COLO829 (cell line): Measurements from ENCODE around the gene PTPRJ.

ENCODE experiments used
- DNase-seq: peaks from one replicate; pipeline ENCODE4 v3.0.0; 2012; ENCODE audit warnings: low spot score

PTPRJ gene

GRCh38 chr11:47969401-47969800, 11.0 kb upstream of the PTPRJ start:
- no peak for DNase-seq

DNA sequence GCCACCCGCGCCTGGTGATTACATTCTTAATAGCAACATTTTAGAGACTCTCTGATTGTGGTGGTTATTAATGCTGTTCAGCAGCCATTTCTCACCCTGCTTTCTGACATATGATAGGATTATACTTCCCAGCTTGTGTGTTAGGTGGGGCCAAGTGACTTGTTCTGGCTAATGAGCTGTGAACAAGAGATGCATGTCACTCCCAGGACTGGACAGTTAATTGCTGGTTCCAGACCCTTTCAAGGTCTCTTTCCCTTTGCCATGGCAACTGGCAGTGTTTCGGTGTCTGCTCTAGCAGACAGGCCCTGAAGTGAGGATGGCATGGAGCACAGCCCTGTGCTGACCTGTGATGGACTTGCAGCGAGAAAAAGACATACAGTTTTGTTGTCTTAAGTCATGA, 8.9 kb upstream of the PTPRJ start:
- no peak for DNase-seq

DNA sequence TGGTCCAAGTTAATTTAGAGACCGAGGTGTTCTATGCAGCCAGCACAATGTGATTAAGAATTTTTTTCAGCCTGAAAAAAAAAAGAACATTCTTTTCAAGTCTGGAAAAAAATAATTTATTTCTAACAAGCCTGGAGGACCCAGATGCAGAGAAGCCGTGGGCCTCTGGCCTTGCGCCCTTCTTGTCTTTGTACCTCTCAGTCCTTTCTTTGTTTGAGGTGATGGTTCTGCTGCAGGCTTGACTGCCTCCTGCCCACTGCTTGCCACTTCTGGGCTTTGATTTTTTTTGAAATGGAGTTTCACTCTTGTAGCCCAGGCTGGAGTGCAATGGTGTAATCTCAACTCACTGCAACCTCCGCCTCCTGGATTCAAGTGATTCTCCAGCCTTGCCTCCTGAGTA, 7.2 kb upstream of the PTPRJ start:
- no peak for DNase-seq

DNA sequence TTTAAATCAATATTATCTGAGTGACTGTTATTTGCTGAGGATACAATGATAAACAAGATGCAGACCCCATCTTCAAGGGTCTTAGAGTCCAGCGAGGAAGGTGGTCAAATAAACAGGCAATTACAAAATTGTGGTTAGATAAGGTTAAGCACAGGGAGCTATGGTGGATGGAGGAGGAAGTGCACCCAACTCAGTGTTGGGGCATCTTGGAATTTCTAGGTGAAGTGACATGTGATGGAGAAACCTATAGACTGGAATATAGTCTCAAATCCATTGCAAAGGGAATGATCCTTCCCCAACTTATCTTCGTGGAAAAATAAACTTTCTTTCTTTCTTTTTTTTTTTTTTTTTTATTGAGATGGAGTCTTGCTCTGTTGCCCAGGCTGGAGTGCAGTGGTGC, 3.4 kb upstream of the PTPRJ start:
- no peak for DNase-seq

- no peak for DNase-seq
These were observed 2.7 kb upstream of the PTPRJ start for GRCh38 chr11:47977623-47978022.

- no peak for DNase-seq
These were observed 826 bp upstream of the PTPRJ start for GRCh38 chr11:47979378-47980087.

GRCh38 chr11:47980907-47981621, 705 bp downstream of the PTPRJ start:
- DNase-seq: no peak

GRCh38 chr11:47981667-47982404, 1.5 kb downstream of the PTPRJ start:
- DNase-seq: no peak

DNA sequence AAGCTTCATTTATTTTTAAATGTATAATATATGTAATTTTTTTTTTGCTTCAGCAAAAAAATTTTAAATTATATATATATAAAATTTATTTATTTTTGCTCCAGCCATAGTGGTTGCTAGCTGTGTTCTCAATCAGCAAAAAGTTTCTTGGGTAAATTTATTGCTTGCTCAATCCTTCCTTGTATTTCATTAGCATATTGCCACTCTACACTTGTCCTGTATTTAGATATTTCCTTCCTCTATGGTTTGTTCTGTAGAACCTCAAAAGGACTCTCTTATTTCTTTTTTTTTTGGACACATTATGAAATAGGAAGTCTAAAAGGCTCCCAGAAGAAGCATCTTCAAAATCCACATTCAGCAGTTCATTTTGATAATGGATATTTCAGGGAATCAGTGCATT, 2.3 kb downstream of the PTPRJ start:
- DNase-seq: no peak

- no peak for DNase-seq
These were observed 3.4 kb downstream of the PTPRJ start for GRCh38 chr11:47983464-47984397.

DNA sequence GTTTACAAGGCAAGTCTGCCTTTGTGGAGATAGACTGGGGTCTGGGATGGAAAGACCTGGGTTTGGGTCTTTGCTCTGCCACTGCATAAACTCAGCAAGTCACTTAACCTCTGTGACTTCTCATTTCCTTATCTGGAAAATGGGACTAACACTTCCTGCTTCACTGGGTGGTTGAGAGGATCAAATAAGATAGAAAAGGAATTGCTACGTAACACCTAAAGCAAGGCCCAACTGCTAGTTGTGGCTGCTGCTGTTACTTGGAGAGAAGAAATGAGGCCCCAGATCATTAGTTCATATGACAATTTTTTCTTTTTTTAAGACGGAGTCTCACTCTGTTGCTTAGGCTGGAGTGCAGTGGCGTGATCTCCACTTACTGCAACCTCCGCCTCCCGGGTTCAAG, 5.9 kb downstream of the PTPRJ start:
- no peak for DNase-seq

GRCh38 chr11:47986742-47987141, 6.4 kb downstream of the PTPRJ start:
- DNase-seq: no peak

DNA sequence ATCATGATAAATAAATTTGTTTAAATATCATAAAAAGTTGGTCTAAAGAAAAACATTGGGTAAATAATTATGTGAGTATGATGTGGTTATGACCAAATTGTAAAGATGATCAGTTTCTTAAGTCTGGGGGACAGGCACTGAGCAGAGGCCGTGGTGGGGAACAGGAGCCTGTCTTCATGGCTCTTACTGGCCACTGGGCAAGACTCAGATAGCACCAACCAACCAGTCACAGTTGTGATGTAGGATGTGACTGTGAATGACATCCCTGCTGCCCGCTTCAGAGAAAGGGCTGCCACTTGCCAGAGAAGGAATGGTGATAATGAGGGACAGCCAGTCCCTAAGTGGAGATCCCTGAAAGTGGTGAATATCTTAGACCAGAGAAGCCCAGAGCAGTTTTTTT, 7.0 kb downstream of the PTPRJ start:
- DNase-seq: no peak

- DNase-seq: peak; percentile 62
These were observed 7.4 kb downstream of the PTPRJ start for GRCh38 chr11:47987781-47988180.

- no peak for DNase-seq
These were observed 9.4 kb downstream of the PTPRJ start for GRCh38 chr11:47989779-47990178.

DNA sequence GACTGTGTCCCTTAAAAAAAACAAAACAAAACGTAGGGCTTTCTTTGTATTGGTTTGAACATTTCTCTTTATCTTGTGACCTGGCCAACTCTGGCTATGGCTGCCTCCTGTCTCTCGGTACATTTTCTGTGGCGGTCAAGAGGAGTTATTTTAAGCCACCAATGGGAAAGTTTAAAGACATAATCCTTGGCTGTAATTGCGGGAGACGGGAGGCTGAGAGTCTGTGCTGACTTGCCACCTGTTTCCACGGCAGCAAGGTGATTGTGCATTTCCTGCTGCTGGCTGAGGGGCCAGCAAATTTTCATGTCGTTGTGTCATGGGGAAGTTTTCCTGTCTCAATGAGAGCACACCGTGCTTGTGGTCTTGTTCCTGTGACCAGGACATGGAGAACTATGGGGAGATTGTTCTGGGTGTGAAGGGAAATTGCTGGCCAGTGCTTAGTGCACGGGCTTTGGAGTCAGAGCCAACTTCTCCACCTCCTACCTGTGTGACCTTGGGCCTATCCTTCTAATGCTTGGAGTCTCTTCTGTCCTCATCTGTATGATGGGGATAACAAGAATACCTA, 11.0 kb downstream of the PTPRJ start:
- no peak for DNase-seq

DNA sequence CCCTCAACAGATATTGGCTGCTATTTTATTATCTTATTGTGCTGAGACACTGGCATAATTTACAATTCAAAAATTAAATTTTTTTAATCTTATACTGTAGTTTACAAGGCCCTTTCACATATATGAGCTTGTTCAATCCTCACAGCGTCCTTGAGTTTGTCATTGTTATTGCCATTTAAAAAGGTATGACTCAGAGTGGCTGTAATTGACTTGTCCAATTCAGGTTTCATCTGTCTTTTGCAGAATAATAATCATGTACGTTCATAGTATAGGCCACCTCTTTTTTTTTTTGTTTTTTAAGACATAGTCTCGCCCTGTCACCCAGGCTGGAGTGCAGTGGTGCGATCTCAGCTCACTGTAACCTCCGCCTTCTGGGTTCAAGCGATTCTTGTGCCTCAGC, 11.5 kb downstream of the PTPRJ start:
- no peak for DNase-seq

- DNase-seq: no peak
These were observed 12.8 kb downstream of the PTPRJ start for GRCh38 chr11:47992959-47993820.

DNA sequence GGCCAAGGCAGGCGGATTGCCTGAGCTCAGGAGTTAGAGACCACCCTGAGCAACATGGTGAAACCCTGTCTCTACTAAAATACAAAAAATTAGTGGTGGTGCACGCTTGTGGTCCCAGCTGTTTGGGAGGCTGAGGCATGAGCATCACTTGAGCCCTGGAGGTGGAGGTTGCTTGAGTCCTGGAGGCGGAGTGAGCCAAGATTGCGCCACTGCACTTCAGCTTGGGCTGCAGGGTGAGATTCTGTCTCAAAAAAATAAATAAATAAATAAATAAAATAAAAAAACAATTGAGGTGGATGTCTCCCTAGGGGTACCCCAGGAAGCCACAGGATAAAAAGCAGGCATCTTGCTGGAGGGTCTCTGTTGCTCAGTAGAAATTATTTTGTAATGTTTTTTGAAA, 14.1 kb downstream of the PTPRJ start:
- DNase-seq: no peak

- DNase-seq: no peak
These were observed 15.0 kb downstream of the PTPRJ start for GRCh38 chr11:47995360-47995769.
